Left ventricle myocardium inferior (tissue), 1 donor: ENCODE results near the gene ZNF14. TPM values are rescaled to one million over a fixed set of nuclear protein-coding genes. Genes with fewer than 3 reads are reported as not detected.
"Not testable (repeated sequence)": the region's sequence is repeated elsewhere in the genome, so short reads cannot be mapped to it uniquely, and the experiment has no call there.

Experiments
- DNase-seq: peaks from one replicate; pipeline ENCODE4 v3.0.0-alpha.2; 2020
- H3K27ac ChIP-seq: fragments of 200-600 bp; replicated peaks from 2 replicates; pipeline ENCODE4 v1.8.0; 2021
- H3K27me3 ChIP-seq: fragments of 200-600 bp; 2 replicates; pipeline ENCODE4 v1.8.0; 2021; ENCODE audit warnings: low read depth
- H3K36me3 ChIP-seq: fragments of 200-600 bp; 2 replicates; pipeline ENCODE4 v1.8.0; 2021
- H3K4me1 ChIP-seq: fragments of 200-600 bp; 2 replicates; pipeline ENCODE4 v1.8.0; 2021
- H3K4me3 ChIP-seq: fragments of 200-600 bp; 2 replicates; pipeline ENCODE4 v1.8.0; 2021; ENCODE audit warnings: mild to moderate bottlenecking, moderate library complexity
- H3K9me3 ChIP-seq: fragments of 200-600 bp; replicated peaks from 2 replicates; pipeline ENCODE4 v1.8.0; 2021
- intact Hi-C: fragments of 100-400 bp; cut with micrococcal nuclease; formaldehyde crosslinking; loops from one replicate; pipeline ENCODE4 v1.11.0; 2022
- total RNA-seq: library from RNA; stranded (reverse); fragmentation: NEBNext Ultra II Directional; extraction: Animal tissue kit (Norgen Biotek cat#: 25700); gene quantifications from one replicate; pipeline ENCODE4 v1.2.1, GENCODE V29; 2021
- TF ChIP-seq, protein P1 (sequence below): fragments of 200-600 bp; IDR thresholded peaks from 2 replicates; pipeline ENCODE4 v1.8.0; 2021; ENCODE audit warnings: antibody characterized with exemption, mild to moderate bottlenecking, borderline replicate concordance
- donor health status: DM: no; HTN: yes; CAD: no; lungs with severe emphysema.

ZNF14 gene
- total RNA-seq, 1 donor from 2014 or later, result 3.7 TPM

DNA sequence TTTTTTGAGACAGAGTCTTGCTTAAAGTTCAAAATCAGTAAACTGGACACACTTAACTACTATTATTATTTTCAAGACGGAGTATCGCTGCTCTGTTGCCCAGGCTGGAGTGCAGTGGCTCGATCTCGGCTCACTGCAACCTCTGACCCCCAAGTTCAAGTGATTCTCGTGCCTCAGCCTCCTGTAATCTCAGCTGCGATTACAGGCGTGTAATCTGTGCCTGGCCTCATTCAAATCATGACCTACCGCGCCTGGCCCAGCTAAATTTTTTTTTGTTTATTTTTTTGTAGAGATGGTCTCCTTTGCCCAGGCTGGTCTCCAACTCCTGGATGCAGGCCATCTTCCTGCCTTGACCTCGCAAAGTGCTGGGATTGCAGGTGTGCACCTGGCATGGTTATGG lies 41.2 kb downstream of the ZNF14 start:
- Histone ChIP-seq H3K27ac (no peak overlapping the region), H3K36me3 (no peaks in the 10 kb centered on the region), H3K9me3 (peaks cover 7% of the 10 kb centered on the region), H3K27me3 (no peaks in the 10 kb centered on the region), H3K4me3 (no peak overlapping the region), H3K4me1 (no peaks in the 10 kb centered on the region)
- no peak for DNase-seq
- intact Hi-C loops, result no loop called here
- TF ChIP-seq, protein P1, sequence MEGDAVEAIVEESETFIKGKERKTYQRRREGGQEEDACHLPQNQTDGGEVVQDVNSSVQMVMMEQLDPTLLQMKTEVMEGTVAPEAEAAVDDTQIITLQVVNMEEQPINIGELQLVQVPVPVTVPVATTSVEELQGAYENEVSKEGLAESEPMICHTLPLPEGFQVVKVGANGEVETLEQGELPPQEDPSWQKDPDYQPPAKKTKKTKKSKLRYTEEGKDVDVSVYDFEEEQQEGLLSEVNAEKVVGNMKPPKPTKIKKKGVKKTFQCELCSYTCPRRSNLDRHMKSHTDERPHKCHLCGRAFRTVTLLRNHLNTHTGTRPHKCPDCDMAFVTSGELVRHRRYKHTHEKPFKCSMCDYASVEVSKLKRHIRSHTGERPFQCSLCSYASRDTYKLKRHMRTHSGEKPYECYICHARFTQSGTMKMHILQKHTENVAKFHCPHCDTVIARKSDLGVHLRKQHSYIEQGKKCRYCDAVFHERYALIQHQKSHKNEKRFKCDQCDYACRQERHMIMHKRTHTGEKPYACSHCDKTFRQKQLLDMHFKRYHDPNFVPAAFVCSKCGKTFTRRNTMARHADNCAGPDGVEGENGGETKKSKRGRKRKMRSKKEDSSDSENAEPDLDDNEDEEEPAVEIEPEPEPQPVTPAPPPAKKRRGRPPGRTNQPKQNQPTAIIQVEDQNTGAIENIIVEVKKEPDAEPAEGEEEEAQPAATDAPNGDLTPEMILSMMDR, result no peak

DNA sequence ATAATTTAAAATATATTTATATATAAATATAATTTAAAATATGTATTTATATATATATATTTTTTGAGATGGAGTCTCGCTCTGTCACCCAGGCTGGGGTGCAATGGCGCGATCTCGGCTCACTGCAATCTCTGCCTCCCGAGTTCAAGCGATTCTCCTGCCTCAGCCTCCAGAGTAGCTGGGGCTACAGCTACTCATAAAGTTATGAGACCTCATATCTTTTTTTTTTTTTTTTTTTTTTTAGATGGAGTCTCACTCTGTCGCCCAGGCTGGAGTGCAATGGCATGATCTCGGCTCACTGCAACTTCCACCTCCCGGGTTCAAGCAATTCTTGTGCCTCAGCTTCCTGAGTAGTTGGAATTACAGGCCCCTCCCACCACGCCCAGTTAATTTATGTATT lies 43.9 kb downstream of the ZNF14 start:
- H3K4me3 ChIP-seq, intact Hi-C loops, H3K4me1 ChIP-seq, H3K27me3 ChIP-seq, DNase-seq, H3K27ac ChIP-seq: not testable (repeated sequence)
- Histone ChIP-seq H3K9me3 (peaks cover 31% of the 10 kb centered on the region), H3K36me3 (peaks cover 15% of the 10 kb centered on the region)

- Histone ChIP-seq H3K4me3 (no peak overlapping the region), H3K9me3 (peaks cover 45% of the 10 kb centered on the region), H3K4me1 (no peaks in the 10 kb centered on the region), H3K27ac (no peak overlapping the region), H3K36me3 (peaks cover 26% of the 10 kb centered on the region), H3K27me3 (no peaks in the 10 kb centered on the region)
- no peak for DNase-seq
- TF ChIP-seq, protein P1, result no peak
- intact Hi-C loops, result no loop called here
Measured at GRCh38 chr19:19687090-19687489, 45.8 kb downstream of the ZNF14 start.

- no peak for DNase-seq
- Histone ChIP-seq H3K36me3 (peaks cover 31% of the 10 kb centered on the region), H3K27ac (no peak overlapping the region), H3K4me1 (no peaks in the 10 kb centered on the region), H3K4me3 (no peak overlapping the region), H3K27me3 (no peaks in the 10 kb centered on the region), H3K9me3 (peaks cover 49% of the 10 kb centered on the region)
- intact Hi-C loops, result no loop called here
- TF ChIP-seq, protein P1, result no peak
Measured at GRCh38 chr19:19686580-19686979, 46.3 kb downstream of the ZNF14 start.

DNA sequence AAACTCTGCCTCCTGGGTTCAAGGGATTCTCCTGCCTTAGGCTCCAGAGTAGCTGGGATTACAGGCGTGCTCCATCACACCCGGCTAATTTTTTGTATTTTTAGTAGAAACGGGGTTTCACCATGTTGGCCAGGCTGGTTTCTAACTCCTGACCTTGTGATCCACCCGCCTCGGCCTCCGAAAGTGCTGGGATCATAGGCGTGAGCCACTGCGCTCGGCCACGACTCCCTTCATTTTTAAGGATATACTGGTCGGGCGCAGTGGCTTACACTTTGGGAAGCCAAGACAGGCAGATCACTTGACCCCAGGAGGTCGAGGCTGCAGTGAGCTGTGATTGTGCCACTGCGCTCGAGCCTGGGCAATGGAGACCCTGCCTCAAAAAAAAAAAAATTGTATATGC lies 46.8 kb downstream of the ZNF14 start:
- H3K4me3 ChIP-seq, H3K27me3 ChIP-seq, H3K27ac ChIP-seq, DNase-seq, intact Hi-C loops, H3K4me1 ChIP-seq: not testable (repeated sequence)
- H3K9me3 ChIP-seq, result peaks cover 51% of the 10 kb centered on the region
- peaks cover 36% of the 10 kb centered on the region for H3K36me3 ChIP-seq

GRCh38 chr19:19679176-19680073 lies 53.5 kb downstream of the ZNF14 start:
- Histone ChIP-seq H3K9me3 (peaks cover 52% of the 10 kb centered on the region), H3K36me3 (peaks cover 78% of the 10 kb centered on the region), H3K27ac (no peak overlapping the region), H3K27me3 (no peaks in the 10 kb centered on the region), H3K4me1 (no peaks in the 10 kb centered on the region), H3K4me3 (no peak overlapping the region)
- no peak for DNase-seq
- TF ChIP-seq, protein P1, result no peak
- intact Hi-C loops, result no loop called here
